Mesendoderm (in vitro differentiated cells): ENCODE data around the gene SNIP1.
"Not testable (repeated sequence)": the region's sequence is repeated elsewhere in the genome, so short reads cannot be mapped to it uniquely, and the experiment has no call there.

Experiments
- DNase-seq: peaks from one replicate; pipeline ENCODE4 v3.0.0; 2013
- H2AK5ac ChIP-seq: 2 replicates; pipeline ENCODE4 v1.6.1; 2013; ENCODE audit warnings: low read length, inconsistent platforms
- H2BK120ac ChIP-seq: 2 replicates; pipeline ENCODE4 v1.6.1; 2013; ENCODE audit warnings: low read depth, mild to moderate bottlenecking, low read length, moderate library complexity, mixed read lengths
- H2BK15ac ChIP-seq: replicated peaks from 2 replicates; pipeline ENCODE4 v1.6.1; 2013; ENCODE audit warnings: low read depth, mild to moderate bottlenecking, moderate library complexity
- H2BK5ac ChIP-seq: 2 replicates; pipeline ENCODE4 v1.6.1; 2013; ENCODE audit warnings: low read length, inconsistent platforms
- H3K18ac ChIP-seq: 2 replicates; pipeline ENCODE4 v1.6.1; 2013; ENCODE audit warnings: mild to moderate bottlenecking, low read length, mixed read lengths
- H3K23ac ChIP-seq: one replicate; pipeline ENCODE4 v1.6.1; 2013; ENCODE audit warnings: low read length
- H3K27ac ChIP-seq: 2 replicates; pipeline ENCODE4 v1.5.1; 2013; ENCODE audit warnings: low read depth, mild to moderate bottlenecking, inconsistent platforms, low read length, moderate library complexity
- H3K27me3 ChIP-seq: 2 replicates; pipeline ENCODE4 v1.6.1; 2013; ENCODE audit warnings: low read length, control low read depth, mild to moderate bottlenecking, inconsistent platforms; ENCODE audit not compliant: insufficient read depth, poor library complexity
- H3K36me3 ChIP-seq: 2 replicates; pipeline ENCODE4 v1.6.1; 2013; ENCODE audit warnings: low read length, inconsistent platforms; ENCODE audit not compliant: control insufficient read depth, insufficient read depth
- H3K4ac ChIP-seq: one replicate; pipeline ENCODE4 v1.6.1; 2013; ENCODE audit warnings: low read depth, mild to moderate bottlenecking, low read length, moderate library complexity
- H3K4me1 ChIP-seq: 2 replicates; pipeline ENCODE4 v1.6.1; 2013; ENCODE audit warnings: low read depth, low read length, inconsistent platforms; ENCODE audit not compliant: control insufficient read depth
- H3K4me2 ChIP-seq: 2 replicates; pipeline ENCODE4 v1.6.1; 2013; ENCODE audit warnings: low read length
- H3K4me3 ChIP-seq: 2 replicates; pipeline ENCODE4 v1.5.1; 2013; ENCODE audit warnings: mild to moderate bottlenecking, low read length
- H3K56ac ChIP-seq: one replicate; pipeline ENCODE4 v1.6.1; 2013; ENCODE audit warnings: low read length
- H3K79me1 ChIP-seq: 2 replicates; pipeline ENCODE4 v1.6.1; 2013; ENCODE audit warnings: low read length, inconsistent platforms
- H3K79me2 ChIP-seq: 2 replicates; pipeline ENCODE4 v1.6.1; 2013; ENCODE audit warnings: mild to moderate bottlenecking, low read length; ENCODE audit not compliant: control insufficient read depth, insufficient read depth
- H3K9ac ChIP-seq: 2 replicates; pipeline ENCODE4 v1.6.1; 2013; ENCODE audit warnings: low read length, inconsistent platforms
- H4K5ac ChIP-seq: one replicate; pipeline ENCODE4 v1.6.1; 2013; ENCODE audit warnings: low read length
- H4K8ac ChIP-seq: one replicate; pipeline ENCODE4 v1.6.1; 2013; ENCODE audit warnings: low read depth, mild to moderate bottlenecking, control low read depth, low read length, moderate library complexity
- WGBS: extraction: QIAGEN DNeasy Blood & Tissue Kit; methylation state at CpG from one replicate; pipeline ENCODE4 v1.1.7; 2013; ENCODE audit warnings: low lambda C conversion rate, missing lambda C conversion rate; ENCODE audit not compliant: insufficient coverage; ENCODE audit errors: extremely low coverage; 5-methylcytosine and 5-hydroxymethylcytosine counted together

SNIP1 gene

DNA sequence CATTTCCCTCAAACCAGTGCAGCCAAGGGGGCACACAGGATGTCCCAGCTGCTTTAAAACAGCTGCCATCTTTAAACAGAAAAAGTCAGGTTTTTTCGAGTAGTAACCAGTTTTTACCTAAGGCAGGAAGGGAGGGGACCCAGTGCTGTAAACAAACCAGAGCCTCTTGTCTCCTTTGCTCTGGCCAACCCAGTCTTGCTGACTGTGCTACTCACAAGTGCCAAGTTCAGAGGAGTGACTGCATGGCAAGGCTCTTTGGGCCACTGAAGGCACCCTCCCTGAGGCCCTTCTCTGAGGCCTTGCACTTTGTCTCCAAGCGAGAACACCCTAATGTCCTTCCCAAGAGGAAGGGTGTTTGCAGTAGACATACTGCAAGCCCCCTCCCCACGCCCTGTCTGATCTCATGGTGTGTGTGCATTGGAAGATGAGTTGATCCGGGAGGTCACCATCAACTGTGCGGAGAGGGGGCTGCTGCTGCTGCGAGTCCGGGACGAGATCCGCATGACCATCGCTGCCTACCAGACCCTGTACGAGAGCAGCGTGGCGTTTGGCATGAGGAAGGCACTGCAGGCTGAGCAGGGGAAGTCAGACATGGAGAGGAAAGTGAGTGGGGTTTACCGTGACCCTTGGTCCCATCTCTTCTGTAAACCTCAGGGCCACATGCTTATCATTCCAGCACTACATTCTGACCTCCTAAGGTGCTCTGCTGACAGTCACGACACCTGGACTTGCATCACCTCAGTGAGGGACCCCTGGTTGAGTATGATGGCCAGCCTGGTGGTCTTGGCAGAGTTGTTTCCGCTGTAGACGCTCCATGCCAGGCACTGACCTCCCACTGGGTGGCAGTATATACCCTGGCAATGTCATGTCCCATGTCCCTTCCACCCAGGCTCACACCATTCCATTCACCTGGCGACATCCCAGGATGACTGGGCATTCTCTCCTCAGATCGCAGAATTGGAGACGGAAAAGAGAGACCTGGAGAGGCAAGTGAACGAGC lies 7.3 kb upstream of the SNIP1 start:
- no peak overlapping the region for H3K18ac ChIP-seq
- H3K4me3 ChIP-seq, result no peak overlapping the region
- peaks cover 3% of the 10 kb centered on the region for H3K4me1 ChIP-seq
- H3K23ac ChIP-seq, result no peak overlapping the region
- no peaks in the 10 kb centered on the region for H3K79me1 ChIP-seq
- H2BK15ac ChIP-seq, result no peak overlapping the region
- no peak overlapping the region for H2BK120ac ChIP-seq
- H3K4ac ChIP-seq, result no peak overlapping the region
- no peaks in the 10 kb centered on the region for H3K79me2 ChIP-seq
- no peaks in the 10 kb centered on the region for H3K27me3 ChIP-seq
- no peak overlapping the region for H4K5ac ChIP-seq
- no peak overlapping the region for H4K8ac ChIP-seq
- no CpG with 5 or more reads among the region's 21 CpGs for WGBS
- H3K9ac ChIP-seq, result no peak overlapping the region
- no peak overlapping the region for H3K56ac ChIP-seq
- peak; percentile 64 for DNase-seq
- peaks cover 5% of the 10 kb centered on the region for H3K36me3 ChIP-seq
- no peak overlapping the region for H2BK5ac ChIP-seq
- H3K27ac ChIP-seq, result no peak overlapping the region
- H2AK5ac ChIP-seq, result no peak overlapping the region
- H3K4me2 ChIP-seq, result no peak overlapping the region

DNA sequence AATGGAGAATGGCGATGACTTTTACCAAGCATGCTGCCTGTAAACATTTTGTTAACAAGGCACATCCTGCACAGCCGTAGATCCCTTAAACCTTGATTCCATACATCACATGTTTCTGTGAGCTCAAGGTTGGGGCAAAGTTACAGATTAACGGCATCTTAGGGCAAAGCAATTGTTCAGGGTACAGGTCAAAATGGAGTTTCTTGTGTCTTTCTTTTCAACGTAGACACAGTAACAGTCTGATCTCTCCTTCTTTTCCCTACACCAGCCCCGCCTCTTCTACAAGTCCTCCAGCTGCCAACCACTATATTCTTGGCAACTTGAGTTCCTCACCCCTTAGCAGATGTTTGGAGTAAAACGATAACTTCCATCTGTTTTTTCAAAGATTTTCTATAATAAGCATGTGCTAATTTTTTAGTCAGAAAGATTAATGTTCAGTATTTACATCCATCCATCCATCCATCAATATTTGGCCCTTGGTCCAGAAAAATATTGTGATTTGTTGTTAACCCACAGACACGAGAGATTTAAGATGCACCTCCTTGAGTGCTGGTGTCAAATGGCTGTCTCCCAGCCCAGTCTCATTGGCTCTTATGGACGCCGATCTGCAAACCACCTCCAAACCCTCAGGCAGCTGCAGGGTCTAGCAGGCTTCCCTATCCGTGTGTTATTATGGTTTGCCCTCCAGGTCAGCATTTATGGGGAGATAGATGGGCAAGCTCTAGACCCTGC lies 6.5 kb upstream of the SNIP1 start:
- H2BK5ac ChIP-seq, result no peak overlapping the region
- no peak overlapping the region for H2BK120ac ChIP-seq
- no peaks in the 10 kb centered on the region for H3K79me2 ChIP-seq
- no peaks in the 10 kb centered on the region for H3K27me3 ChIP-seq
- no peak overlapping the region for H3K4me3 ChIP-seq
- H3K23ac ChIP-seq, result no peak overlapping the region
- no peak overlapping the region for H4K5ac ChIP-seq
- no peak overlapping the region for H3K27ac ChIP-seq
- WGBS, result no CpG with 5 or more reads among the region's 10 CpGs
- H2AK5ac ChIP-seq, result no peak overlapping the region
- no peak for DNase-seq
- no peak overlapping the region for H3K4ac ChIP-seq
- no peak overlapping the region for H3K4me2 ChIP-seq
- H3K18ac ChIP-seq, result no peak overlapping the region
- H4K8ac ChIP-seq, result no peak overlapping the region
- H3K56ac ChIP-seq, result no peak overlapping the region
- H3K79me1 ChIP-seq, result no peaks in the 10 kb centered on the region
- no peaks in the 10 kb centered on the region for H3K36me3 ChIP-seq
- H3K9ac ChIP-seq, result no peak overlapping the region
- peaks cover 3% of the 10 kb centered on the region for H3K4me1 ChIP-seq
- no peak overlapping the region for H2BK15ac ChIP-seq

DNA sequence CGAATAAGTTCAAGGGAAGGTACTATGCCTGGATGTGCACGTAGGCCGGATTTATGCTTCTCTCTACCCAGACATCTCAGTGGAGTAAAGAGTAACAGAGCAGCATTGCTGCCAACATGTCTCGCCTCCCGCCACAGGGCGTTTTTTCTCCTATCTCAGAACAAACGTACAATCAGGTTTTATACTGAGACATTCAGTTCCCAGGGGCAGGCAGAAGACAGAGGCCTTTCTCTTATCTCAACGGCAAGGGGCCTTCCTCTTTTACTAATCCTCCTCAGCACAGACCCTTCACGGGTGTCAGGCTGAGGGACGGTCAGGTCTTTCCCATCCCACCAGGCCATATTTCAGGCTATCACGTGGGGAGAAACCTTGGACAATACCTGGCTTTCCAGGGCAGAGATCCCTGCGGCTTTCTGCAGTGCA lies 5.9 kb upstream of the SNIP1 start:
- H3K79me1 ChIP-seq, H4K8ac ChIP-seq, H2BK5ac ChIP-seq, H2BK120ac ChIP-seq, H3K4me2 ChIP-seq, H3K9ac ChIP-seq, H3K27me3 ChIP-seq, H3K36me3 ChIP-seq, H3K4me1 ChIP-seq, H3K18ac ChIP-seq, H3K79me2 ChIP-seq, H4K5ac ChIP-seq, H3K27ac ChIP-seq, DNase-seq, H3K4ac ChIP-seq, H3K4me3 ChIP-seq, H3K23ac ChIP-seq, H3K56ac ChIP-seq, H2AK5ac ChIP-seq, H2BK15ac ChIP-seq: not testable (repeated sequence)
- no CpG with 5 or more reads among the region's 12 CpGs for WGBS

DNA sequence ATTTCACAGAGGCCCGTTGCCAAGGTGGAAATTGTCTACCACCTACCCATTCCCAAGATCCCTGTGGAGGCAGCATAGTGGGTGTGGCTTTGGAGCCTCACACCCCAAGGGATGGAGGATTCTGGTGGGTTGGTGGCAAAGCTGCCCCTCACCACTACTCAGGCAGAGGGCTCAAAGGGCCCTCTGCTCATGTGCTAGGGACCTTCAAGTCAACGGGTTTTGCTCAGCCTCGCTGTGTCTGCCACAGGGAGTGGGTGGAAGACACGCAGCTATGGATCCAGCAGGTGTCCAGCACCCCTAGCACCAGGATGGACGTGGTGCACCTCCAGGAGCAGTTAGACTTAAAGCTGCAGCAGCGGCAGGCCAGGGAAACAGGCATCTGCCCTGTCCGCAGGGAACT lies 5.0 kb upstream of the SNIP1 start:
- no CpG with 5 or more reads among the region's 7 CpGs for WGBS
- Histone ChIP-seq H3K27ac (no peak overlapping the region), H3K9ac (no peak overlapping the region), H2AK5ac (no peak overlapping the region), H3K23ac (no peak overlapping the region), H3K79me1 (no peaks in the 10 kb centered on the region), H2BK5ac (no peak overlapping the region), H3K4ac (no peak overlapping the region), H3K36me3 (no peaks in the 10 kb centered on the region), H3K18ac (no peak overlapping the region), H4K8ac (no peak overlapping the region), H3K27me3 (no peaks in the 10 kb centered on the region), H3K4me3 (no peak overlapping the region), H4K5ac (no peak overlapping the region), H2BK15ac (no peak overlapping the region), H3K79me2 (no peaks in the 10 kb centered on the region), H3K4me2 (no peak overlapping the region), H3K56ac (no peak overlapping the region), H3K4me1 (peaks cover 3% of the 10 kb centered on the region), H2BK120ac (no peak overlapping the region)
- DNase-seq, result no peak

DNA sequence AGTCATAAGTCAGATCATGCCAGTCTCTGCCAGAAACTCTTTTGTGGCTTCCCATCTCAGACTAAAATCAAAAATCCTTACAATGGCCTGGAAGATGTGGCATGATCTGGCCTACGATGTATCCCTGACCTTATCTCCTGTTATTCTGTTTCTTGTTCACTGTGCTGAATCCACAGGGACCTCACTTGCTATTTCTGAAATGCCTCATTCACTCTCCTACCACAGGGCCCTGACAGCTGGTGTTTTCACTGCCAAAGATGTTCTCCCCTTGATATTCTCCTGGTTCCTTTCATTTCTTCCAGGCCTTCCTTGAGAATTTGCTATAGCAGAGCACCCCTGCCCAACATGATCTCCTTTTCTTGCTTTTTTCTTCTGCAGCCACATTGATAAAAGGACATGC lies 4.3 kb upstream of the SNIP1 start:
- H3K27me3 ChIP-seq, result no peaks in the 10 kb centered on the region
- H3K4me2 ChIP-seq, result no peak overlapping the region
- H2BK15ac ChIP-seq, result no peak overlapping the region
- no peaks in the 10 kb centered on the region for H3K36me3 ChIP-seq
- no peak overlapping the region for H2BK5ac ChIP-seq
- H3K56ac ChIP-seq, result no peak overlapping the region
- WGBS, result no CpG with 5 or more reads among the region's 1 CpG
- H3K18ac ChIP-seq, result no peak overlapping the region
- peaks cover 5% of the 10 kb centered on the region for H3K79me1 ChIP-seq
- H2BK120ac ChIP-seq, result no peak overlapping the region
- peaks cover 4% of the 10 kb centered on the region for H3K4me1 ChIP-seq
- H3K4me3 ChIP-seq, result no peak overlapping the region
- H3K27ac ChIP-seq, result no peak overlapping the region
- H3K79me2 ChIP-seq, result peaks cover 5% of the 10 kb centered on the region
- no peak overlapping the region for H3K9ac ChIP-seq
- H3K23ac ChIP-seq, result no peak overlapping the region
- H2AK5ac ChIP-seq, result no peak overlapping the region
- H4K8ac ChIP-seq, result no peak overlapping the region
- DNase-seq, result no peak
- H3K4ac ChIP-seq, result no peak overlapping the region
- H4K5ac ChIP-seq, result no peak overlapping the region
